ENCODE data around the gene ADIPOR2.

The ADIPOR2 gene

DNA sequence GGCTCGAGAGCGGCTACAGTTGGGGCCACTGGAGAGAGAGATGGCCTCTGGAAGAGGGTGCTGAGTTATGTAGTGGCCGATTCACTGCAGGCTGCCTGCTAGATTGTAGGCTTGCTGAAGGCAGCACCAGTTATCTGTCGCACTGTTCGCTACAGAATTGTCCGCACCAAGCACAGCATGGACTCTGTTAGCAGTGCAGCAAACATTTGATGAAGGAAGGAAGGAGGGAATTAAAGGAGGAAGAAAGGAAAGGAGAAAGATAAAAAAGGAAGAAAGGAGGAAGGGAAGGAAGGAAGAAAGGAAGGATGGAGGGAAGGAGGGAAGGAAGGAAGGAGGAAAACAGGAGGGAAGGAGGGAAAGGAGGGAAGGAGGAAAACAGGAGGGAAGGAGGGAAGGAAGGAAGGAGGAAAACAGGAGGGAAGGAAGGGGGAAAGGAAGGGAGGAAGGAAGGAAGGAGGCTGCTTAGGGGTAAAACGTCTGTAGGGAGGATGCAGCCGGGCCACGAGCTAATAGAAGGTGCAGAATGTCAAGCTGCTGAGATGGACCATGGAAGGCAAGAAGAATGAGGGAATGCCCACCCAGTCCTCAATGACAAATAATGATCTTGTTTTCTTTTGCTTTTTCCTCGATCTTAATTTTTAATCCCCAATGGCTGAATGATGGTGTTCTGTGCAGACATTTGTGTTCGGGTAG is 27.3 kb upstream of the ADIPOR2 start:
- no peaks in the 10 kb centered on the region for H3K27me3 ChIP-seq (ENCODE audit: control insufficient read depth, insufficient read depth, low read length)
- H2AFZ ChIP-seq, result peak overlapping the region; percentile 87
- H3K4me1 ChIP-seq, result peaks cover 11% of the 10 kb centered on the region
- H3K36me3 ChIP-seq (ENCODE audit: control insufficient read depth, insufficient read depth, low read length), result no peaks in the 10 kb centered on the region
- no peak overlapping the region for H3K9ac ChIP-seq
- H3K4me2 ChIP-seq (ENCODE audit: low read length), result no peak overlapping the region
- no peaks in the 10 kb centered on the region for H3K79me2 ChIP-seq
- H3K27ac ChIP-seq, result peak overlapping the region; percentile 51
- no peak overlapping the region for H3K4me3 ChIP-seq (ENCODE audit: low read depth, low read length)
- H3K9me3 ChIP-seq (ENCODE audit: control insufficient read depth, low read length), result no peaks in the 10 kb centered on the region
- TF ChIP-seq, protein P1, sequence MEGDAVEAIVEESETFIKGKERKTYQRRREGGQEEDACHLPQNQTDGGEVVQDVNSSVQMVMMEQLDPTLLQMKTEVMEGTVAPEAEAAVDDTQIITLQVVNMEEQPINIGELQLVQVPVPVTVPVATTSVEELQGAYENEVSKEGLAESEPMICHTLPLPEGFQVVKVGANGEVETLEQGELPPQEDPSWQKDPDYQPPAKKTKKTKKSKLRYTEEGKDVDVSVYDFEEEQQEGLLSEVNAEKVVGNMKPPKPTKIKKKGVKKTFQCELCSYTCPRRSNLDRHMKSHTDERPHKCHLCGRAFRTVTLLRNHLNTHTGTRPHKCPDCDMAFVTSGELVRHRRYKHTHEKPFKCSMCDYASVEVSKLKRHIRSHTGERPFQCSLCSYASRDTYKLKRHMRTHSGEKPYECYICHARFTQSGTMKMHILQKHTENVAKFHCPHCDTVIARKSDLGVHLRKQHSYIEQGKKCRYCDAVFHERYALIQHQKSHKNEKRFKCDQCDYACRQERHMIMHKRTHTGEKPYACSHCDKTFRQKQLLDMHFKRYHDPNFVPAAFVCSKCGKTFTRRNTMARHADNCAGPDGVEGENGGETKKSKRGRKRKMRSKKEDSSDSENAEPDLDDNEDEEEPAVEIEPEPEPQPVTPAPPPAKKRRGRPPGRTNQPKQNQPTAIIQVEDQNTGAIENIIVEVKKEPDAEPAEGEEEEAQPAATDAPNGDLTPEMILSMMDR (IDR thresholded peaks at IDR 0.05), result no peak

GRCh38 chr12:1665366-1665765 is 25.5 kb upstream of the ADIPOR2 start:
- TF ChIP-seq, protein P1 (IDR thresholded peaks at IDR 0.05), result no peak
- no peak overlapping the region for H3K4me2 ChIP-seq (ENCODE audit: low read length)
- no peaks in the 10 kb centered on the region for H3K27me3 ChIP-seq (ENCODE audit: control insufficient read depth, insufficient read depth, low read length)
- H3K4me3 ChIP-seq (ENCODE audit: low read depth, low read length), result no peak overlapping the region
- no peaks in the 10 kb centered on the region for H3K9me3 ChIP-seq (ENCODE audit: control insufficient read depth, low read length)
- no peak overlapping the region for H3K27ac ChIP-seq
- no peaks in the 10 kb centered on the region for H3K79me2 ChIP-seq
- no peak overlapping the region for H3K9ac ChIP-seq
- H3K4me1 ChIP-seq, result peaks cover 12% of the 10 kb centered on the region
- H3K36me3 ChIP-seq (ENCODE audit: control insufficient read depth, insufficient read depth, low read length), result no peaks in the 10 kb centered on the region
- H2AFZ ChIP-seq, result peak overlapping the region; percentile 38

- Histone ChIP-seq H2AFZ (no peak overlapping the region), H3K27ac (peak overlapping the region; percentile 62), H3K9ac (no peak overlapping the region), H3K9me3 (ENCODE audit: control insufficient read depth, low read length) (no peaks in the 10 kb centered on the region), H3K27me3 (ENCODE audit: control insufficient read depth, insufficient read depth, low read length) (no peaks in the 10 kb centered on the region), H3K79me2 (no peaks in the 10 kb centered on the region), H3K4me2 (ENCODE audit: low read length) (no peak overlapping the region), H3K4me3 (ENCODE audit: low read depth, low read length) (no peak overlapping the region), H3K4me1 (peaks cover 12% of the 10 kb centered on the region), H3K36me3 (ENCODE audit: control insufficient read depth, insufficient read depth, low read length) (no peaks in the 10 kb centered on the region)
- TF ChIP-seq, protein P1 (IDR thresholded peaks at IDR 0.05), result no peak
These were observed 24.7 kb upstream of the ADIPOR2 start for GRCh38 chr12:1666215-1666614.

DNA sequence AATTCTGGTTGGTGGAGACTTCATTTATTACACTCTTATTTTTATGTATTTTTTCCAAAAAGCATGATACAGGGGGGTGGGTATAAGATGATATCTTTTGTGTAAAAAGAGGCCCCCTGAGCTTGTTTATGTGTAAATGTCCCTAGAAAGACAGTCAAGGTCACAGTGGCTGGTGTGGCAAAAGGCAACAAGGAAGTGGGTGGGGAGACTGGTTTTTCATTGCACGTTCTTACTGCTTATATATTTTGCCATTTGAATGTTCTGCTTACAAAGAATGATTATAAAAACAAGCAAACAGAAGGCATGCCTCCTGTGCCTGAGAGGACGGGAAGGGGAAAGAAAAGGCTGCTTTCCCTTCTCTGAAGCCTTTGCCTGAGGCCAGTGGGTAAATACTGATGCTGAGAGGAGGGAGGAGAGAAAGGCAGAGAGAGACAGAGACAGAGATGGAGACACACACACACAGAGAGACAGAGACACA is 24.1 kb upstream of the ADIPOR2 start:
- H2AFZ ChIP-seq, result peak overlapping the region; percentile 85
- H3K4me1 ChIP-seq, result peaks cover 12% of the 10 kb centered on the region
- TF ChIP-seq, protein P1 (IDR thresholded peaks at IDR 0.05), result no peak
- no peaks in the 10 kb centered on the region for H3K9me3 ChIP-seq (ENCODE audit: control insufficient read depth, low read length)
- no peaks in the 10 kb centered on the region for H3K79me2 ChIP-seq
- H3K27me3 ChIP-seq (ENCODE audit: control insufficient read depth, insufficient read depth, low read length), result no peaks in the 10 kb centered on the region
- H3K9ac ChIP-seq, result no peak overlapping the region
- no peak overlapping the region for H3K4me2 ChIP-seq (ENCODE audit: low read length)
- no peak overlapping the region for H3K4me3 ChIP-seq (ENCODE audit: low read depth, low read length)
- peak overlapping the region; percentile 62 for H3K27ac ChIP-seq
- no peaks in the 10 kb centered on the region for H3K36me3 ChIP-seq (ENCODE audit: control insufficient read depth, insufficient read depth, low read length)
